Fibroblast of pulmonary artery (primary cell): ENCODE data around the gene FAM229A.

Experiments
- DNase-seq: peaks from one replicate; pipeline ENCODE4 v3.0.0-alpha.2; 2010; ENCODE audit warnings: low read depth
- H3K4me3 ChIP-seq: replicated peaks from 2 replicates; pipeline ENCODE4 v1.5.1; 2011; ENCODE audit warnings: low read depth, mild to moderate bottlenecking, control low read depth, low read length, moderate library complexity
- CTCF ChIP-seq: IDR thresholded peaks from 2 replicates; pipeline ENCODE4 v1.5.1; 2011; ENCODE audit warnings: mild to moderate bottlenecking, control low read depth, low read length, inconsistent platforms; ENCODE audit errors: missing control alignments

The FAM229A gene

GRCh38 chr1:32311709-32312393 lies 50.4 kb downstream of the FAM229A start:
- H3K4me3 ChIP-seq, result no peak overlapping the region
- no peak for TF ChIP-seq CTCF
- no peak for DNase-seq
